Fibroblast of lung (primary cell): ENCODE data around the gene UHRF2.
"Not testable (repeated sequence)": the region's sequence is repeated elsewhere in the genome, so short reads cannot be mapped to it uniquely, and the experiment has no call there.

Experiments
- CTCF ChIP-seq, 2 donors: IDR thresholded peaks in 1 of 2; conservative IDR thresholded peaks in 1 of 2; 1 replicate in 1 of 2; 2 replicates in 1 of 2; pipeline ENCODE4 v1.5.1; 2011 to 2012; ENCODE audit warnings: low read length in 2 of 2, control low read depth in 1 of 2, inconsistent platforms in 1 of 2, low read depth in 1 of 2, mild to moderate bottlenecking in 1 of 2
- EZH2 ChIP-seq: IDR thresholded peaks from 2 replicates; pipeline ENCODE4 v1.5.1; 2012; ENCODE audit warnings: low read length, control low read depth, mild to moderate bottlenecking; ENCODE audit errors: missing control alignments

- TF ChIP-seq CTCF (conservative IDR thresholded peaks at IDR 0.05 in 1 of 2, IDR thresholded peaks at IDR 0.05 in 1 of 2; ENCODE audit: low read depth in 1 of 2, low read length in 2 of 2); EZH2: not testable (repeated sequence)
These were observed 129.6 kb downstream of the UHRF2 start for GRCh38 chr9:6542617-6543016.
